SK-N-MC (cell line): ENCODE results near the gene DSCAML1.

Experiments used
- EZH2 ChIP-seq: fragments of 200-600 bp; sonication (generic); IDR thresholded peaks from one replicate; pipeline ENCODE4 v1.6.1; 2017; ENCODE audit warnings: antibody characterized with exemption
- FOXP2 ChIP-seq: optimal IDR thresholded peaks from 2 replicates; pipeline ENCODE3; 2011; ENCODE audit warnings: mild to moderate bottlenecking, moderate library complexity; ENCODE audit not compliant: insufficient read depth; ENCODE audit errors: extremely low read length, control extremely low read depth
- POLR2AphosphoS5 ChIP-seq: IDR thresholded peaks from 2 replicates; pipeline ENCODE4 v1.6.1; 2012; ENCODE audit warnings: mild to moderate bottlenecking, low read depth, low read length, borderline replicate concordance

GRCh38 chr11:117591316-117592039 lies 205.5 kb downstream of the DSCAML1 start:
- TF ChIP-seq POLR2AphosphoS5 (no peak), EZH2 (no peak), FOXP2 (no peak)
